ENCODE results near the gene KLHDC8A.
"Not testable (repeated sequence)": the region's sequence is repeated elsewhere in the genome, so short reads cannot be mapped to it uniquely, and the experiment has no call there.

The KLHDC8A gene

DNA sequence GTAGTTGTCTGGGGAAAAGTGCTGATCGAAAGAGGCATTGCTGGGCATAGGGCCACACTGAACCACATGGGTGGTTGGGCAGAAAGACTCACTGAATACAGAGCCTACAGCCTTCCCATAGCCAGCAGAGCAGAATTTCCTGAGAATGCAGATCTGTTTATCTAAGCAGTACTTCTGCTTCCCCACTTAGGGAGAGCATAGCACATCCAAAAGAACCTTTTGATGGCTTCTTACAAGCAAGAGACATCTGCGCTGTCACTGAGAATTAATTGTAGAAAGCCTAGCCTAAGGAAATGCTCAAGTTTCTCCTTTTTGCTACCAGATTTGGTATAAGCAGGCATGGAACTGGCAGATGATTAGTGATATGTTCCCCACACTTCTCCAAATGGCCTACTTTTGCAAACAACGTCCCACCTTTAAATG, 13.0 kb upstream of the KLHDC8A start:
- H3K27me3 ChIP-seq (ENCODE audit: insufficient read depth, low read depth) = no peaks in the 10 kb centered on the region
- H3K4me3 ChIP-seq (IDR thresholded peaks at IDR 0.05; ENCODE audit: insufficient read depth, low read depth, low read length) = no peak overlapping the region
- H3K27ac ChIP-seq = no peak overlapping the region
- TF ChIP-seq, protein P1, sequence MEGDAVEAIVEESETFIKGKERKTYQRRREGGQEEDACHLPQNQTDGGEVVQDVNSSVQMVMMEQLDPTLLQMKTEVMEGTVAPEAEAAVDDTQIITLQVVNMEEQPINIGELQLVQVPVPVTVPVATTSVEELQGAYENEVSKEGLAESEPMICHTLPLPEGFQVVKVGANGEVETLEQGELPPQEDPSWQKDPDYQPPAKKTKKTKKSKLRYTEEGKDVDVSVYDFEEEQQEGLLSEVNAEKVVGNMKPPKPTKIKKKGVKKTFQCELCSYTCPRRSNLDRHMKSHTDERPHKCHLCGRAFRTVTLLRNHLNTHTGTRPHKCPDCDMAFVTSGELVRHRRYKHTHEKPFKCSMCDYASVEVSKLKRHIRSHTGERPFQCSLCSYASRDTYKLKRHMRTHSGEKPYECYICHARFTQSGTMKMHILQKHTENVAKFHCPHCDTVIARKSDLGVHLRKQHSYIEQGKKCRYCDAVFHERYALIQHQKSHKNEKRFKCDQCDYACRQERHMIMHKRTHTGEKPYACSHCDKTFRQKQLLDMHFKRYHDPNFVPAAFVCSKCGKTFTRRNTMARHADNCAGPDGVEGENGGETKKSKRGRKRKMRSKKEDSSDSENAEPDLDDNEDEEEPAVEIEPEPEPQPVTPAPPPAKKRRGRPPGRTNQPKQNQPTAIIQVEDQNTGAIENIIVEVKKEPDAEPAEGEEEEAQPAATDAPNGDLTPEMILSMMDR (conservative IDR thresholded peaks at IDR 0.05; ENCODE audit: low read depth, low read length) = no peak
- peaks cover 5% of the 10 kb centered on the region for H3K4me1 ChIP-seq (ENCODE audit: low read depth, poor library complexity, severe bottlenecking)
- H3K36me3 ChIP-seq (ENCODE audit: insufficient read depth) = no peaks in the 10 kb centered on the region
- H3K9ac ChIP-seq = no peak overlapping the region
- H2AFZ ChIP-seq (ENCODE audit: low read depth) = no peak overlapping the region
- H3K4me2 ChIP-seq = no peak overlapping the region
- H3K79me2 ChIP-seq (ENCODE audit: insufficient read depth, low read depth) = no peaks in the 10 kb centered on the region
- H4K20me1 ChIP-seq (ENCODE audit: insufficient read depth) = no peaks in the 10 kb centered on the region

DNA sequence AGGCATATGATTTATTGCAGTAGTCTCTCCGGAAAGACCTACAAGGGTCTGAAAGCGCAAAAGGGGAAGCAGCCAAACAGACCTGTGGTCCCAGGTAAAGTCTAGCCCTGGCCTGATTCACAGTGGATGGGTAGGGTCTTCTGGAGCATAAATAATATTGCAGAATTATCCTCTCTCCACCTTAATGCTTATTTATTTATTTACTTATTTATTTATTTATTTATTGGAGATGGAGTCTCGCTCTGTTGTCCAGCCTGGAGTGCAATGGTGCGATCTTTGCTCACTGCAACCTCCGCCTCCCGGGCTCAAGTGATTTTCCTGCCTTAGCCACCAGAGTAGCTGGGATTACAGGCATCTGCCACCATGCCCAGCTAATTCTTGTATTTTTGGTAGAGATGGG, 11.8 kb upstream of the KLHDC8A start:
- Histone ChIP-seq H3K36me3 (ENCODE audit: insufficient read depth) (no peaks in the 10 kb centered on the region), H3K9ac (no peak overlapping the region), H2AFZ (ENCODE audit: low read depth) (no peak overlapping the region), H3K27ac (no peak overlapping the region), H3K79me2 (ENCODE audit: insufficient read depth, low read depth) (no peaks in the 10 kb centered on the region), H3K4me2 (no peak overlapping the region), H3K4me1 (ENCODE audit: low read depth, poor library complexity, severe bottlenecking) (no peaks in the 10 kb centered on the region), H4K20me1 (ENCODE audit: insufficient read depth) (no peaks in the 10 kb centered on the region), H3K4me3 (IDR thresholded peaks at IDR 0.05; ENCODE audit: insufficient read depth, low read depth, low read length) (no peak overlapping the region), H3K27me3 (ENCODE audit: insufficient read depth, low read depth) (no peaks in the 10 kb centered on the region)
- TF ChIP-seq, protein P1 (conservative IDR thresholded peaks at IDR 0.05; ENCODE audit: low read depth, low read length) = no peak

DNA sequence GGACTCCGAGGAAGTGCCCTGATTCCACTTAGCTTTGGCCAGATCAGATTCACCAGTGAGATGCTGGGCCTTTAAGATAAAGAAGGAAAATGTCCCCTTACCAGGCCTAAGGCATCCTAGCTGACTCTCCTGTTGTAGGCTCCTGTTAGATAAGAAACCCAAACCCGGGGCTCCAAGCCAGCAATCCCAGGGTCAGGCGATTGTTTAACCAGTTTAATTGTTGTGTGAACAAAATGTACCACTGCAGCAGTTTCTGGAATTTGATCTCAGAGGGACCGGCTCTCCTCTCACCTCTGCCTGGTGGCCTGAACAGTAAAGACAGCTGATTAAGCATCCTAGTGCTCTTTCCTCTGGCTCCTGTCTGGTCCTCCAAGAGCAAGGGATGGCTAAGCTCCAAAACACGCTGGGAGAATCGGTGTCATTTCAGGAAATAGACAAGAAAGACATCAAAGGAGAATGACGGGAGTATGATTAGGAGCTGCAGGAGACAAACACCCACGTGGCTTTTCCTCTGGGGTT, 9.3 kb upstream of the KLHDC8A start:
- Histone ChIP-seq H3K79me2 (ENCODE audit: insufficient read depth, low read depth) (no peaks in the 10 kb centered on the region), H3K4me2 (no peak overlapping the region), H3K9ac (no peak overlapping the region), H3K4me1 (ENCODE audit: low read depth, poor library complexity, severe bottlenecking) (no peaks in the 10 kb centered on the region), H2AFZ (ENCODE audit: low read depth) (no peak overlapping the region), H4K20me1 (ENCODE audit: insufficient read depth) (no peaks in the 10 kb centered on the region), H3K4me3 (IDR thresholded peaks at IDR 0.05; ENCODE audit: insufficient read depth, low read depth, low read length) (no peak overlapping the region), H3K36me3 (ENCODE audit: insufficient read depth) (no peaks in the 10 kb centered on the region), H3K27ac (no peak overlapping the region), H3K27me3 (ENCODE audit: insufficient read depth, low read depth) (no peaks in the 10 kb centered on the region)
- TF ChIP-seq, protein P1 (conservative IDR thresholded peaks at IDR 0.05; ENCODE audit: low read depth, low read length) = no peak

DNA sequence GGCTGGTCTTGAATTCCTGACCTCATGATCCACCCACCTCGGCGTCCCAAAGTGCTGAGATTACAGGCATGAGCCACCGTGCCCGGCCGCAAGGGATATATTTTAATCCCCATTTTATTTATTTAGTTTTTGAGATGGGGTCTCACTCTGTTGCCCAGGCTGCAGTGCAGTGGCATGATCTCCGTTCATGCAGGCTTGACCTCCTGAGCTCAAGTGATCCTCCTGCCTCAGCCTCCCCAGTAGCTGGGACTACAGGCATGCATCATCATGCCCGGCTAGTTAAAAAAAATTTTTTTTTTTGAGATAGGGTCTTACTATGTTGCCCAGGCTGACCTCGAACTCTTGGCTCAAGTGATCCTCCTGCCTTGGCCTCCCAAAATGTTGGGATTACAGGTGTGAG, 8.4 kb upstream of the KLHDC8A start:
- not testable (repeated sequence) for H3K4me1 ChIP-seq (ENCODE audit: low read depth, poor library complexity, severe bottlenecking); H3K4me3 ChIP-seq (IDR thresholded peaks at IDR 0.05; ENCODE audit: insufficient read depth, low read depth, low read length); H4K20me1 ChIP-seq (ENCODE audit: insufficient read depth); H3K4me2 ChIP-seq; H3K27ac ChIP-seq; H2AFZ ChIP-seq (ENCODE audit: low read depth); H3K36me3 ChIP-seq (ENCODE audit: insufficient read depth); H3K9ac ChIP-seq; H3K27me3 ChIP-seq (ENCODE audit: insufficient read depth, low read depth); H3K79me2 ChIP-seq (ENCODE audit: insufficient read depth, low read depth)

DNA sequence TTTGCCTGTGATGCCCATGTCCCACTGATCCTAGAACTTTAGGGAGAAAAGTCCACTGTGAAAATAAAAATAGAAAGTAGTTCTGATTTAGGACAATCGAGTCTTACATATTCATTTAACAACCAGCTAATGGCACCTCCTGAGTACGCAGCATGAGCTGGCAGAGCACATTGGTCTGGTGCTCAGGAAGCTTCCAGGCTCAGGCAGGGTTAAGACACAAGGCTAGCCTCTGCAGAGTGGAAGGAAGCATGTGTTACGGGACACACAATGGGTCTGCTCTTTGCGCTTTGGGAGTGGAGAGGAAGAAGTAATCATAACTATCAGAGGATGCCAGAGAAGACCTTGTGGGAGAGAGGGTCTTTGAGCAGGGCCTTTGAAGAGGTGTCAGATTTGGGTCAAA, 4.2 kb upstream of the KLHDC8A start:
- no peak overlapping the region for H3K4me2 ChIP-seq
- no peak overlapping the region for H3K9ac ChIP-seq
- H3K79me2 ChIP-seq (ENCODE audit: insufficient read depth, low read depth) = no peaks in the 10 kb centered on the region
- TF ChIP-seq, protein P1 (conservative IDR thresholded peaks at IDR 0.05; ENCODE audit: low read depth, low read length) = no peak
- H3K36me3 ChIP-seq (ENCODE audit: insufficient read depth) = no peaks in the 10 kb centered on the region
- H3K27ac ChIP-seq = no peak overlapping the region
- no peaks in the 10 kb centered on the region for H3K4me1 ChIP-seq (ENCODE audit: low read depth, poor library complexity, severe bottlenecking)
- no peak overlapping the region for H2AFZ ChIP-seq (ENCODE audit: low read depth)
- H3K27me3 ChIP-seq (ENCODE audit: insufficient read depth, low read depth) = 0 out of 2 replicates have a peak, but pooled peaks cover 3% of the 10 kb centered on the region
- H4K20me1 ChIP-seq (ENCODE audit: insufficient read depth) = no peaks in the 10 kb centered on the region
- no peak overlapping the region for H3K4me3 ChIP-seq (IDR thresholded peaks at IDR 0.05; ENCODE audit: insufficient read depth, low read depth, low read length)

Data from KMS-11 (cell line).